H1 (cell line): ENCODE measurements around the gene ADAM22. TPM values are rescaled to one million over a fixed set of nuclear protein-coding genes. Genes with fewer than 3 reads are reported as not detected.

ENCODE experiments used
- CTCF ChIA-PET: fragments of 300-600 bp; sonication (Branson Sonifier 250); formaldehyde crosslinking; loops from one replicate; lab custom pipeline; 2021; ENCODE audit not compliant: partially characterized antibody; lab: Charles Lee
- POLR2A ChIA-PET: fragments of 300-600 bp; sonication (Branson Sonifier 250); formaldehyde crosslinking; loops from one replicate; lab custom pipeline; 2021; ENCODE audit warnings: inconsistent platforms; ENCODE audit not compliant: partially characterized antibody; lab: Charles Lee
- DNase-seq, 2 experiments: peaks; one replicate each; pipeline versions ENCODE4 v3.0.0 to v3.0.0-alpha.2; 2010 to 2022; ENCODE audit warnings: low spot score in 2 of 2, low read depth in 1 of 2, mixed read lengths in 1 of 2
- FAIRE-seq: peaks from 2 replicates; lab custom pipeline; 2011; peaks lifted over from hg19 to GRCh38; lab: Jason Lieb, UNC
- H2AFZ ChIP-seq: 2 replicates; pipeline ENCODE4 v1.8.1; 2012; ENCODE audit warnings: low read length, inconsistent platforms
- H2AK5ac ChIP-seq: 2 replicates; pipeline ENCODE4 v1.6.1; 2013; ENCODE audit warnings: low read depth, low read length
- H2BK120ac ChIP-seq: replicated peaks from 2 replicates; pipeline ENCODE3; 2013; ENCODE audit warnings: low read depth, low read length, inconsistent platforms
- H2BK12ac ChIP-seq: 2 replicates; pipeline ENCODE4 v1.6.1; 2013; ENCODE audit warnings: low read depth, low read length
- H2BK15ac ChIP-seq: 2 replicates; pipeline ENCODE4 v1.6.1; 2013; ENCODE audit warnings: low read length
- H2BK20ac ChIP-seq: 2 replicates; pipeline ENCODE4 v1.6.1; 2013; ENCODE audit warnings: low read length
- H2BK5ac ChIP-seq: 2 replicates; pipeline ENCODE4 v1.6.1; 2013; ENCODE audit warnings: low read depth, low read length
- H3K14ac ChIP-seq: 2 replicates; pipeline ENCODE4 v1.6.1; 2013; ENCODE audit warnings: inconsistent platforms; ENCODE audit not compliant: insufficient read length
- H3K18ac ChIP-seq: 2 replicates; pipeline ENCODE4 v1.6.1; 2013; ENCODE audit warnings: low read length; ENCODE audit errors: extremely low read depth
- H3K23ac ChIP-seq: 2 replicates; pipeline ENCODE4 v1.6.1; 2013; ENCODE audit warnings: inconsistent platforms; ENCODE audit not compliant: insufficient read length
- H3K23me2 ChIP-seq: 2 replicates; pipeline ENCODE4 v1.6.1; 2013; ENCODE audit warnings: low read depth, low read length
- H3K27ac ChIP-seq: 2 replicates; pipeline ENCODE4 v1.6.1; 2011; ENCODE audit warnings: low read depth, low read length, inconsistent platforms
- H3K27me3 ChIP-seq, 4 experiments: replicated peaks in 1 of 4; 1 replicate in 1 of 4; 2 replicates in 3 of 4; pipeline versions ENCODE4 v1.6.1 to v1.8.1; 2011 to 2013; ENCODE audit warnings: low read length in 3 of 4, mild to moderate bottlenecking in 3 of 4, inconsistent platforms in 2 of 4, mixed read lengths in 2 of 4, moderate library complexity in 1 of 4; ENCODE audit not compliant: control insufficient read depth in 3 of 4, insufficient read depth in 3 of 4; ENCODE audit errors: extremely low read depth in 1 of 4
- H3K36me3 ChIP-seq, 4 experiments: 2 replicates each; pipeline versions ENCODE4 v1.6.1 to v1.8.1; 2011 to 2013; ENCODE audit warnings: mild to moderate bottlenecking in 4 of 4, low read length in 3 of 4, moderate library complexity in 2 of 4, control low read depth in 1 of 4, inconsistent platforms in 1 of 4; ENCODE audit not compliant: insufficient read depth in 4 of 4, control insufficient read depth in 2 of 4
- H3K4ac ChIP-seq: replicated peaks from 2 replicates; pipeline ENCODE3; 2013; ENCODE audit warnings: low read length, low read depth, mixed read lengths, inconsistent platforms; ENCODE audit not compliant: insufficient read length
- H3K4me1 ChIP-seq, 4 experiments: replicated peaks in 1 of 4; 1 replicate in 1 of 4; 2 replicates in 3 of 4; pipeline versions ENCODE4 v1.6.1 to v1.8.1; 2011 to 2013; ENCODE audit warnings: low read length in 3 of 4, inconsistent platforms in 2 of 4, mixed read lengths in 1 of 4; ENCODE audit not compliant: insufficient read depth in 4 of 4, control insufficient read depth in 3 of 4
- H3K4me2 ChIP-seq, 2 experiments: 2 replicates each; pipeline versions ENCODE4 v1.6.1 to v1.8.1; 2011 to 2013; ENCODE audit warnings: low read depth in 2 of 2, low read length in 2 of 2, control low read depth in 1 of 2, inconsistent platforms in 1 of 2, mild to moderate bottlenecking in 1 of 2; ENCODE audit not compliant: insufficient read depth in 1 of 2
- H3K4me3 ChIP-seq, 4 experiments: fragments of 200-600, 300-600 bp in 1 of 4; sonication (generic), shearing (Covaris generic), sonication (Bioruptor Twin) in 1 of 4; 2 replicates each; pipeline versions ENCODE4 v1.5.1 to v1.8.1; 2011 to 2016; ENCODE audit warnings: low read length in 4 of 4, low read depth in 3 of 4, control low read depth in 2 of 4, inconsistent platforms in 2 of 4, mild to moderate bottlenecking in 2 of 4, mixed read lengths in 1 of 4, moderate library complexity in 1 of 4; ENCODE audit not compliant: insufficient read depth in 2 of 4; ENCODE audit errors: extremely low read depth in 1 of 4
- H3K56ac ChIP-seq: replicated peaks from 2 replicates; pipeline ENCODE3; 2013; ENCODE audit warnings: low read depth, mild to moderate bottlenecking, mixed read lengths, low read length, inconsistent platforms; ENCODE audit not compliant: insufficient read length
- H3K79me1 ChIP-seq: 2 replicates; pipeline ENCODE4 v1.6.1; 2013; ENCODE audit warnings: low read depth, low read length, control low read depth
- H3K79me2 ChIP-seq, 2 experiments: 2 replicates each; pipeline versions ENCODE4 v1.6.1 to v1.8.1; 2012 to 2013; ENCODE audit warnings: low read length in 2 of 2, mild to moderate bottlenecking in 2 of 2, inconsistent platforms in 1 of 2; ENCODE audit not compliant: insufficient read depth in 2 of 2, control insufficient read depth in 1 of 2
- H3K9ac ChIP-seq, 4 experiments: replicated peaks in 1 of 4; 1 replicate in 1 of 4; 2 replicates in 3 of 4; pipeline versions ENCODE4 v1.6.1 to v1.8.1; 2011 to 2013; ENCODE audit warnings: low read depth in 3 of 4, low read length in 3 of 4, control low read depth in 2 of 4, mild to moderate bottlenecking in 2 of 4, moderate library complexity in 2 of 4, inconsistent platforms in 1 of 4; ENCODE audit errors: extremely low read depth in 1 of 4
- H3K9me3 ChIP-seq, 2 experiments: 2 replicates each; pipeline versions ENCODE4 v1.6.1 to v1.8.1; 2012 to 2013; ENCODE audit warnings: mild to moderate bottlenecking in 2 of 2, moderate library complexity in 2 of 2, control low read depth in 1 of 2, inconsistent platforms in 1 of 2, low read depth in 1 of 2, low read length in 1 of 2, mixed read lengths in 1 of 2; ENCODE audit not compliant: insufficient read depth in 2 of 2
- H4K20me1 ChIP-seq, 2 experiments: replicated peaks in 1 of 2; 2 replicates each; pipeline versions ENCODE3 to v1.8.1; 2011 to 2013; ENCODE audit warnings: inconsistent platforms in 2 of 2, low read length in 2 of 2, mild to moderate bottlenecking in 1 of 2; ENCODE audit not compliant: insufficient read depth in 2 of 2, control insufficient read depth in 1 of 2
- H4K5ac ChIP-seq: 2 replicates; pipeline ENCODE4 v1.6.1; 2013; ENCODE audit warnings: low read length, low read depth, mixed read lengths, inconsistent platforms; ENCODE audit not compliant: insufficient read length
- H4K8ac ChIP-seq: 2 replicates; pipeline ENCODE4 v1.8.0; 2013; ENCODE audit warnings: mild to moderate bottlenecking, moderate library complexity, low read length, inconsistent platforms; ENCODE audit not compliant: insufficient read depth; ENCODE audit errors: extremely low read depth
- H4K91ac ChIP-seq: replicated peaks from 2 replicates; pipeline ENCODE3; 2013; ENCODE audit warnings: low read length, mixed read lengths, inconsistent platforms; ENCODE audit not compliant: insufficient read length
- GTF2F1 ChIP-seq: IDR thresholded peaks from 2 replicates; pipeline ENCODE4 v1.6.1; 2012; ENCODE audit warnings: low read depth, low read length, improper control_type of control experiment, borderline replicate concordance
- KDM5A ChIP-seq: fragments of 200-600 bp; IDR thresholded peaks from 2 replicates; pipeline ENCODE4 v1.7.1; 2012; ENCODE audit warnings: mild to moderate bottlenecking, low read length, inconsistent platforms, mixed read lengths
- POLR2A ChIP-seq, 2 experiments: IDR thresholded peaks; 1 replicate in 1 of 2; 2 replicates in 1 of 2; pipeline ENCODE4 v1.6.1; 2011; ENCODE audit warnings: low read depth in 2 of 2, low read length in 2 of 2, mild to moderate bottlenecking in 2 of 2; ENCODE audit errors: control extremely low read depth in 1 of 2
- POU5F1 ChIP-seq: IDR thresholded peaks from 2 replicates; pipeline ENCODE4 v1.6.1; 2011; ENCODE audit warnings: low read depth, mild to moderate bottlenecking, low read length, moderate library complexity
- SIRT6 ChIP-seq: IDR thresholded peaks from one replicate; pipeline ENCODE4 v1.7.1; 2012; ENCODE audit warnings: low read length, inconsistent platforms
- SIX5 ChIP-seq: IDR thresholded peaks from 2 replicates; pipeline ENCODE4 v1.6.1; 2011; ENCODE audit warnings: mild to moderate bottlenecking, low read depth, low read length
- SP1 ChIP-seq: IDR thresholded peaks from 2 replicates; pipeline ENCODE4 v1.6.1; 2011; ENCODE audit warnings: low read depth, low read length
- SP4 ChIP-seq: IDR thresholded peaks from 2 replicates; pipeline ENCODE4 v1.6.1; 2012; ENCODE audit warnings: low read length, inconsistent platforms
- WGBS, 2 experiments: shearing (Covaris generic) in 1 of 2; methylation state at CpG; one replicate each; pipeline versions ENCODE4 v1.1.6 to v1.1.7; 2013 to 2015; ENCODE audit warnings: low lambda C conversion rate in 2 of 2, mixed read lengths in 2 of 2, inconsistent platforms in 1 of 2, low coverage in 1 of 2, missing lambda C conversion rate in 1 of 2; ENCODE audit not compliant: insufficient replicate concordance in 2 of 2, insufficient coverage in 1 of 2, insufficient read length in 1 of 2; ENCODE audit errors: extremely low coverage in 1 of 2, missing lambda C conversion rate in 1 of 2; 5-methylcytosine and 5-hydroxymethylcytosine counted together
- polyA plus RNA-seq, 7 experiments: library from polyadenylated mRNA; depleted of rRNA in 3 of 7; stranded (reverse) in 5 of 7; unstranded in 2 of 7; fragments of >200 nt in 5 of 7; fragments of 200-250 nt in 2 of 7; gene quantifications; 1 replicate in 5 of 7; 2 replicates in 1 of 7; 4 replicates in 1 of 7; pipeline versions ENCODE4 v1.2.1 to v1.2.3, GENCODE V29; 2011 to 2013; ENCODE audit warnings: missing spikeins in 2 of 7, mixed read lengths in 2 of 7
- total RNA-seq: library from RNA; stranded (reverse); fragmentation: NEBNext Ultra II Directional; extraction: Animal tissue kit (Norgen Biotek cat#: 25700); gene quantifications from 2 replicates; pipeline ENCODE4 v1.2.1, GENCODE V29; 2021

Gene ADAM22
- total and polyA plus RNA-seq, 2 of the 8 experiments (the other 6 are each of a cell fraction or from before 2014, with no cell fraction given), result 4.6 to 21.4 TPM

DNA sequence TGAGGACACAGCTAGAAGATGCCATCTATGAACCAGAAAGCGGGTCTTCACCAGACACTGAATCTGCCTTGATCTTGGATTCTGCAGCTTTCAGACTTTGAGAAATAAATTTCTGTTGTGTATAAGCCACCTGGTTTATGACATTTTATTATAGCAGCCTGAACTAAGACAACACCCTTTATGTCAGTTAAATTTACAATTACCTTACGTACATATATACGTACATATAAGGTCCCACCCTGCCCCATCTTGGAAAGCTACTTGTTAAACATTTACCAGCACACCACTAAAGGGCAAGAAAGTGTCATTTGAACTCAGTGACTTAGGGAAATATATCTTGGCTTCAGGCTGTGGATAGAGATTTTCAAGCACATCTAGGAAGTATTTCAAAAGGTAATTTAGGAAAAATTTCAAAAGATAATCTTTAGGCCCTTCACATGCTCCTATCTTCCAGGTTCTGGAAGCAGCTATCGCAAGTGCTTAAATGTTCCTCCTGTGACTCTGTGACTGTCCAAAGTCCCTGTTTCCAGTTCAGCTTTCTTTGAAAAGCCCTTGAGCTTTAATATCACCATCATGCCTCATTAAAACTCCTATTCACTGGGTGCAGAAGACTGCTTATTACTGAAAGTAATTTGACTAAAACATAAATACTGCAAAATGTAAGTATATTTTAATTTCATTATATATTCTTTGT, 295.4 kb downstream of the ADAM22 start:
- no peak for FAIRE-seq
- Histone ChIP-seq H2AK5ac (no peak overlapping the region), H3K4me3 (no peak overlapping the region), H3K23me2 (peaks cover 3% of the 10 kb centered on the region; the same call in 1 of the 2 replicates), H3K4ac (no peak overlapping the region), H3K14ac (no peak overlapping the region), H3K79me2 (no peaks in the 10 kb centered on the region), H3K27me3 (no peaks in the 10 kb centered on the region), H2BK20ac (no peak overlapping the region), H3K27ac (no peak overlapping the region), H4K5ac (no peak overlapping the region), H4K20me1 (no peaks in the 10 kb centered on the region), H4K91ac (no peak overlapping the region), H2BK120ac (no peak overlapping the region), H2AFZ (no peak overlapping the region), H3K18ac (no peak overlapping the region), H3K79me1 (no peaks in the 10 kb centered on the region), H4K8ac (no peak overlapping the region), H2BK12ac (no peak overlapping the region), H3K23ac (no peak overlapping the region), H3K36me3 (no peaks in the 10 kb centered on the region), H3K9ac (no peak overlapping the region), H2BK15ac (no peak overlapping the region), H3K4me2 (no peak overlapping the region), H3K9me3 (no peaks in the 10 kb centered on the region), H3K4me1 (no peaks in the 10 kb centered on the region), H2BK5ac (no peak overlapping the region), H3K56ac (no peak overlapping the region)
- WGBS, 2 experiments, result 93% methylated on average over 4 of the region's 4 CpGs; no CpG with 5 or more reads in 1 of the 2 experiments
- POLR2A ChIA-PET, result no interaction called here
- TF ChIP-seq KDM5A, result no peak
- TF ChIP-seq GTF2F1, result no peak
- no peak for TF ChIP-seq SIRT6
- TF ChIP-seq SP4, result no peak
- no peak for TF ChIP-seq POLR2A (IDR thresholded peaks at IDR 0.05; ENCODE audit: control extremely low read depth in 1 of 2, low read depth in 2 of 2, low read length in 2 of 2)
- no peak for TF ChIP-seq SIX5
- no peak for TF ChIP-seq POU5F1
- TF ChIP-seq SP1, result no peak
- no peak for DNase-seq
- CTCF ChIA-PET, result interaction anchor here (1.2 kb wide), 1 partner anchor 14 kb away, joined by 4 read pairs; no protein-coding TSS in a partner anchor
